ENCODE data around the gene LDHB. TPM values are rescaled to one million over a fixed set of nuclear protein-coding genes. Genes with fewer than 3 reads are reported as not detected.
"Not testable (repeated sequence)": the region's sequence is repeated elsewhere in the genome, so short reads cannot be mapped to it uniquely, and the experiment has no call there.

LDHB gene
- total RNA-seq, 1 donor from 2014 or later: 1,958 TPM

GRCh38 chr12:21666722-21667121 lies 9.1 kb upstream of the LDHB start:
- ATAC-seq (no peak), DNase-seq (ENCODE audit: missing footprints) (no peak)
- intact Hi-C loops (cut with DNase I): no loop called here

- DNase-seq (ENCODE audit: missing footprints) (no peak), ATAC-seq (no peak)
- intact Hi-C loops (cut with DNase I): no loop called here
These were observed 8.2 kb upstream of the LDHB start for GRCh38 chr12:21665816-21666215.

GRCh38 chr12:21662122-21662792 lies 4.6 kb upstream of the LDHB start:
- ATAC-seq (no peak), DNase-seq (ENCODE audit: missing footprints) (no peak)
- intact Hi-C loops (cut with DNase I): no loop called here

- intact Hi-C loops (cut with DNase I); DNase-seq (ENCODE audit: missing footprints); ATAC-seq: not testable (repeated sequence)
These were observed 3.9 kb upstream of the LDHB start for GRCh38 chr12:21661396-21662093.

GRCh38 chr12:21659383-21659782 lies 1.7 kb upstream of the LDHB start:
- intact Hi-C loops (cut with DNase I): loop anchor here (10.0 kb wide), 1 partner anchor 155 kb away; the partner anchor contains the start of genes GOLT1B and RECQL
- no peak for DNase-seq (ENCODE audit: missing footprints)
- no peak for ATAC-seq

GRCh38 chr12:21656905-21657325 lies 727 bp downstream of the LDHB start:
- no peak for DNase-seq (ENCODE audit: missing footprints)
- ATAC-seq: peak; percentile 49
- intact Hi-C loops (cut with DNase I): loop anchor here (10.0 kb wide), 1 partner anchor 152 kb away; the partner anchor contains the start of genes GOLT1B and RECQL

- DNase-seq (ENCODE audit: missing footprints) (no peak), ATAC-seq (no peak)
- intact Hi-C loops (cut with DNase I): loop anchor here (10.0 kb wide), 1 partner anchor 151 kb away; the partner anchor contains the start of genes GOLT1B and RECQL
These were observed 2.1 kb downstream of the LDHB start for GRCh38 chr12:21655591-21655990.

- no peak for DNase-seq (ENCODE audit: missing footprints)
- no peak for ATAC-seq
- intact Hi-C loops (cut with DNase I): loop anchor here (10.0 kb wide), 1 partner anchor 147 kb away; the partner anchor contains the start of genes GOLT1B and RECQL
These were observed 5.8 kb downstream of the LDHB start for GRCh38 chr12:21651821-21652220.

GRCh38 chr12:21650997-21651396 lies 6.6 kb downstream of the LDHB start:
- intact Hi-C loops (cut with DNase I): loop anchor here (10.0 kb wide), 1 partner anchor 146 kb away; the partner anchor contains the start of genes GOLT1B and RECQL
- no peak for ATAC-seq

GRCh38 chr12:21649034-21649433 lies 8.6 kb downstream of the LDHB start:
- DNase-seq (ENCODE audit: missing footprints): no peak
- intact Hi-C loops (cut with DNase I): no loop called here
- no peak for ATAC-seq

More at GRCh38 chr12:21650997-21651396, 6.6 kb downstream of the LDHB start:
- no peak for DNase-seq (ENCODE audit: missing footprints)

GRCh38 chr12:21648378-21648777 lies 9.3 kb downstream of the LDHB start:
- ATAC-seq (no peak), DNase-seq (ENCODE audit: missing footprints) (no peak)
- intact Hi-C loops (cut with DNase I): no loop called here

- ATAC-seq (no peak), DNase-seq (ENCODE audit: missing footprints) (no peak)
- intact Hi-C loops (cut with DNase I): no loop called here
These were observed 10.5 kb downstream of the LDHB start for GRCh38 chr12:21647179-21647578.

GRCh38 chr12:21645041-21645500 lies 12.6 kb downstream of the LDHB start:
- DNase-seq (ENCODE audit: missing footprints); intact Hi-C loops (cut with DNase I); ATAC-seq: not testable (repeated sequence)

- ATAC-seq (no peak), DNase-seq (ENCODE audit: missing footprints) (no peak)
- intact Hi-C loops (cut with DNase I): no loop called here
These were observed 13.1 kb downstream of the LDHB start for GRCh38 chr12:21644516-21644915.

GRCh38 chr12:21643758-21644157 lies 13.9 kb downstream of the LDHB start:
- ATAC-seq: no peak
- intact Hi-C loops (cut with DNase I): no loop called here
- no peak for DNase-seq (ENCODE audit: missing footprints)

- no peak for DNase-seq (ENCODE audit: missing footprints)
- intact Hi-C loops (cut with DNase I): no loop called here
- ATAC-seq: peak; percentile 63
These were observed 14.8 kb downstream of the LDHB start for GRCh38 chr12:21642707-21643389.

GRCh38 chr12:21638054-21638891 lies 19.4 kb downstream of the LDHB start:
- DNase-seq (ENCODE audit: missing footprints): no peak
- ATAC-seq: no peak
- intact Hi-C loops (cut with DNase I): no loop called here

GRCh38 chr12:21634245-21634644 lies 23.4 kb downstream of the LDHB start:
- intact Hi-C loops (cut with DNase I): no loop called here
- no peak for DNase-seq (ENCODE audit: missing footprints)
- no peak for ATAC-seq

Data from Right ventricle myocardium inferior (tissue), 1 donor.